ENCODE measurements around the gene IQGAP3.

- TF ChIP-seq POLR2A (IDR thresholded peaks at IDR 0.05; ENCODE audit: low read depth, low read length): no peak
- no peak for TF ChIP-seq POLR2AphosphoS5 (IDR thresholded peaks at IDR 0.05; ENCODE audit: low read depth, low read length)
Measured at GRCh38 chr1:156565519-156565918, 6.8 kb downstream of the IQGAP3 start.

All from GM12892 (cell line).